Fibroblast of skin of abdomen (primary cell): ENCODE results near the gene OGA.

Experiments
- DNase-seq: peaks from one replicate; pipeline ENCODE4 v3.0.0-alpha.2; 2013

OGA gene

DNA sequence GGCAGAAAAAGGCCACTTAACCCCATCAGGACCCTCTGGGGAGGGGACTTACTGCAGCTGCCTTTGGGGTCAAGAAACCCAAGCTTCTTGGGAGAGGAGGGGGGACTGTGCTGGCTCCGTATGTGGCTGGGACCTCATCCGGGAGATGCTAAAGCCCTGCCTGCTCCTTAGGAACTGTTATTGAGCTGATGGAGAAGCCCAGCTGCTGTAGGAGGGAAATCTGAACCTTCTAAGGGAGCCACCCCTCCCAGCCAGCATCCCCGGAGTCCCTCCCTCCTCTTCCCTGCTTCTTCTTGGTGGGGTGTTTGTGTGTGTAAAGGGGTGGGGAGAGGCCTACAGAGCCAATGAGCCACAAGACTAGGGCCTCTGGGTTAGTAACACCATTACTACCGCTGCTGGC is 17.1 kb upstream of the OGA start:
- DNase-seq: no peak

DNA sequence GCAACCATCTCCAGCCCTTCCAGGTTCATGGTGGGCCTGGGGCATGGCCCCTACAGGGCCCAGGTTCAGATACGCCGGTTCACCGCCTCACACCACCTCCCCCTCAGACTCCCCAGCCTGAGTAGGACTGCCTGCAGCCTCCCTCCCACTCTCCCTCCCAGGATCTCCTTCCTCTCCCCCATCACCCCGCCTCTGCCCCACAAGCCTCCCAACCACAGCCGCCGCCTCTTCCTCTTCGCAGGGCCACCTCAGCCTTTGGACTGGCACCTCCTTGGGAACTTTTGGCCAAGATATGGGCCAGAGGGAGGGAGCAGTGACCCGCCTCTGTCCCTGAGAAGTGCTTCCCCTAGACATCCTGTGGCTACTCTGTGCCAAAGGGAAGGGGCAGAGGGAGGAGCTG is 16.1 kb upstream of the OGA start:
- no peak for DNase-seq

DNA sequence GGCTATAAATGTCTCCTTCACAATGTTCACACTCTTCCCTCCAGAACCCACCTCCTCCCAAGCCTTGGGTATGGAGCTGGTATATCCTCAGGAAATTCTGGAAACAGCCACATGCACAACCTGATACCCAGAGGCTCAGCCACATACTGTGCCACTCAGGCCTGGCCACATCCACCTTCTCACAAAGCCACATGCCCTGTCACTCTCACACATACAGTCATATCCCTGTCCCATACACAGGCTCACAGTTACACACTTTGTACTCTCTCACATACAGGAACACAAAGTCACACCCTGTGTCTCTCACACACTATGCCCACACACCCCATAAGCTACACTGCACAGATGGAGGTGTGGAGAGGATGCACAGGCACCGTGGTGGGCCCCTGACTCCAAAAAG is 15.2 kb upstream of the OGA start:
- no peak for DNase-seq

- no peak for DNase-seq
These were observed 14.1 kb upstream of the OGA start for GRCh38 chr10:101832325-101832771.

- no peak for DNase-seq
These were observed 13.0 kb upstream of the OGA start for GRCh38 chr10:101831169-101831811.

GRCh38 chr10:101830322-101831168 is 12.3 kb upstream of the OGA start:
- DNase-seq: peak; percentile 93

GRCh38 chr10:101829561-101830315 is 11.5 kb upstream of the OGA start:
- DNase-seq: peak; percentile 36

DNA sequence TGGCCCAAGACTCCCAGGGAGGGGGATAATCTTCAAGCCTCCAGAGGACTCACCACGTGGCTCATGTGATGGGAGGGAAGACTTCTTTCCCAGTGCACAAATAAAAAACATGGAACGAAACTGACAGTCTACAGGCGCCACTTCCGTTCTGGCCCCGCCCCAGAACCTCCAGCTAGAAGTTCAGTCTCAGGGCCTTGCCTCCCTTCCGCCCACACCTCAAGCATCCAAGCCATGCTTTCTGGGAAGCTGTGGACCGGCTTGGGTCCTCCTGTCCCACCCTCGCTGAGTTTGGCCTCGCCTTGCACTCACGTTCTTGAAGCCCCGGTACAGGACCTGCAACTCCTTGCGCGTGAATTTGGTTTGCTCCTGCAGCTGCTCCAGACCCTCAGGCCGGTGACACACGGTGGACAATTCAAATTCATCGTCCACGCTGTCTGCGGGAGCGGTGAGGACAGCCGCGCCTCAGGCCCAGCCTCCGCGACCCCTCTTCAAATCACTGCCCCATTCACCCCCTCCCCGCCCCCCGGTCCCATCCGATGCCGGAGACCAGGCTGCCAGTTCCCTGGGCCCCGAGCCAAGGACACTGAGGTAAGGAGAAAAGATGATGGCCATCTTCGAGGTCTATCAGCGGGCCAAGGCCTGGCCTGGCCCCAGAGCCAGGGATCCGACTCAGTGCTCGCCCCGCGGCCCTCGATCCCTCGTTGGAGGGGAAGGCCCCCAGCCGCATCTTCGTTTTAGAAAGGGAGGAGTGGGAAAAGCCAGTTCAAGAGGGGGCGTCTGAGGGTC is 10.7 kb upstream of the OGA start:
- no peak for DNase-seq

GRCh38 chr10:101827919-101828600 is 9.8 kb upstream of the OGA start:
- DNase-seq: no peak

- DNase-seq: no peak
These were observed 8.7 kb upstream of the OGA start for GRCh38 chr10:101826852-101827434.

GRCh38 chr10:101824736-101825135 is 6.5 kb upstream of the OGA start:
- no peak for DNase-seq

DNA sequence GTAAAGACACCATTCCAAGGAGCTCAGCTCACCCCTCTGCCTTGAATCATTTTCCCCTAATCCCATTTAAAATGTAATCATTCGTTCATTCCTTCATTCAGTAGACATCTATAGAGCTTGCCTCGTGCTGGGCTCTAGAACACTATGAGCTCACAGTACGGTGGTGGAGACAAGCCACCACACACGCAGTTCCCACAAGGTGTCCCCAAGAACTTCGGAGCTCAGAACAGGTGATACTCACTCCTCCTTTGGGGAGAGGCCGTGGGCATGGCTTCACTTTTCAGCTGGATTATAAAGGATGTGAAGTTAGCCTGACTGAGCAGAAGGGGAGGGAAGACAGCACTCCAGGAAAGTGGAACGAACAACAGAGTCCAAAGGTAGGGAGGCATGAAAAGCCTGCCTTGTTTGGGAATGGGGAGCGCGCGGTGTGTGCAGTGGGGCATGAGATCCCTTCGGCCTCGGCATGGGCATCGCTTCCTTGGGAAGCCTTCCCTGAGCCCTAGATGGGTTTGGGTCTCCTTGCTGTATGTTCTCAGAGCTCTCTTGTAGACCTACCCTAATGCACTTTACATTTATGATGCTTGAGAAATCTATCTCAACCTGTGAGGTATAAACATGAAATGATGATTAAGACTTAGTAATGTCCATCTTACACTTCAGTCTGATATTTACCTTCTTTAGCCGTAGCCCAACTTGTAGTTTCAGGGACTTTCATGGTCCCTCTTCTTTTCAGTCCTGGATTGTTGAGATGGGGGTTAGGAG is 809 bp upstream of the OGA start:
- no peak for DNase-seq

GRCh38 chr10:101817337-101818118 is 716 bp downstream of the OGA start:
- peak; percentile 95 for DNase-seq

- no peak for DNase-seq
These were observed 1.3 kb downstream of the OGA start for GRCh38 chr10:101816913-101817336.

- no peak for DNase-seq
These were observed 1.9 kb downstream of the OGA start for GRCh38 chr10:101816376-101816775.

- peak; percentile 22 for DNase-seq
These were observed 3.7 kb downstream of the OGA start for GRCh38 chr10:101814466-101815071.

- no peak for DNase-seq
These were observed 5.6 kb downstream of the OGA start for GRCh38 chr10:101812606-101813005.

- no peak for DNase-seq
These were observed 11.1 kb downstream of the OGA start for GRCh38 chr10:101807158-101807557.

- no peak for DNase-seq
These were observed 14.7 kb downstream of the OGA start for GRCh38 chr10:101803511-101803910.
